ENCODE data around the gene SUMF1. TPM values are rescaled to one million over a fixed set of nuclear protein-coding genes. Genes with fewer than 3 reads are reported as not detected.

SUMF1 gene
- total and polyA plus RNA-seq, 4 donors = 11.6 to 50.0 (median 31.5) TPM

DNA sequence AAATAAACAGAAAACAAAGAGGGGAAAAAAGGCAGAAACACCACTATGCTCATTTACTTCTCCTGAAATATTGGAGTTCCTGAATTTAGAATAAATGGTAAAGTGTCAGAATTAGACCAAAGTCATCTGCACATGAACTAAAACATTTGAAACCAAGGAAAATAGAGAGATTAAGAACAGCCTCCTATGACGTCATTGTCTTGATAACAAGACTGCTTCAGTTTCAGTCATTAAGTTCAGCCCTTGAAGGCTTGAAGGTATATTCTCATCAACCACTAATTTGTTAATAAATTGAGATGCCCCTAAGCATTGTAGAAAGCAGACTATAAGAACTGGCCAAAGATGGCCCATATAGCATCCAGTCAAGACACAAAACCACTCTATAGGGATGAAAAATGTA is 2.5 kb downstream of the SUMF1 start:
- 80 to 94% methylated on average over 1 of the region's 1 CpG for WGBS, 2 donors
- peaks cover 0 to 9% (median 0%) of the 10 kb centered on the region in 5 donors for H3K4me1 ChIP-seq (ENCODE audit: control insufficient read depth in 5 of 5, insufficient read depth in 5 of 5, low read length in 5 of 5)

DNA sequence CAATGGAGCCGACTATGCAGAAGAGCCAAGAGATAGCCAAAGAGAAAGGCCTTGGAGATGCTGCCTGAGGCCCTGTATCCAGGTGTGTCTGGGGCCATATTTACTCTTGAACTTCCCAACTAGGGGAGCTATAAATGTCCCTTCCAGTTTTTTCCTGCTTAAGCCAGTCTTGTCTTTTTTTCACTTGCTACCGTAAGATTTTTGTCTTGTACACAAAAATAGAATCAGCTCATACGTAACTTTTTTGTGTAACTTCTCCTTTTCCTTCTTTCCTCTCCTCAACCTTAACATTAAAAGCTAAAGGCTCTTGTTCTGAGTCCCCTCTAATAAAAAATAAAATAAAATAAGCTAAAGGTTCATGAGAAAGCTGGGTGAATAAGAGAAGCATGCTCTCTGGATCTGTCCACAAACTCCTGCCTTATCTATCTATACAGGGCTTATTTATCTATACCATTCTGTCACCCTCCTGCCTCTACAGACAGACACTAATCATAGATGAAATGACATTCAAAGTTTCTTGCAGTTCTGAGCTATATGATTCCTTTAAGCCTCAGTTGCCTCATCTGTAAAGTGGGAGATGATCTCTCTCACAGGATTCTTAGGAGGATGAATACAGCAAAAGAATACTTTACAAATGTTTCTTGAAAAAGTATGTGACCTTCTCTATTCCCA is 4.6 kb downstream of the SUMF1 start:
- no peak overlapping the region for H3K9ac ChIP-seq (ENCODE audit: insufficient read depth in 1 of 2, low read length in 2 of 2)
- TF ChIP-seq, protein P1, sequence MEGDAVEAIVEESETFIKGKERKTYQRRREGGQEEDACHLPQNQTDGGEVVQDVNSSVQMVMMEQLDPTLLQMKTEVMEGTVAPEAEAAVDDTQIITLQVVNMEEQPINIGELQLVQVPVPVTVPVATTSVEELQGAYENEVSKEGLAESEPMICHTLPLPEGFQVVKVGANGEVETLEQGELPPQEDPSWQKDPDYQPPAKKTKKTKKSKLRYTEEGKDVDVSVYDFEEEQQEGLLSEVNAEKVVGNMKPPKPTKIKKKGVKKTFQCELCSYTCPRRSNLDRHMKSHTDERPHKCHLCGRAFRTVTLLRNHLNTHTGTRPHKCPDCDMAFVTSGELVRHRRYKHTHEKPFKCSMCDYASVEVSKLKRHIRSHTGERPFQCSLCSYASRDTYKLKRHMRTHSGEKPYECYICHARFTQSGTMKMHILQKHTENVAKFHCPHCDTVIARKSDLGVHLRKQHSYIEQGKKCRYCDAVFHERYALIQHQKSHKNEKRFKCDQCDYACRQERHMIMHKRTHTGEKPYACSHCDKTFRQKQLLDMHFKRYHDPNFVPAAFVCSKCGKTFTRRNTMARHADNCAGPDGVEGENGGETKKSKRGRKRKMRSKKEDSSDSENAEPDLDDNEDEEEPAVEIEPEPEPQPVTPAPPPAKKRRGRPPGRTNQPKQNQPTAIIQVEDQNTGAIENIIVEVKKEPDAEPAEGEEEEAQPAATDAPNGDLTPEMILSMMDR (IDR thresholded peaks at IDR 0.05; ENCODE audit: control extremely low read depth, extremely low read depth) = no peak
- H3K36me3 ChIP-seq (ENCODE audit: control insufficient read depth in 4 of 4, insufficient read depth in 4 of 4, low read length in 4 of 4) = no peaks in the 10 kb centered on the region
- H3K27ac ChIP-seq (ENCODE audit: low read depth in 1 of 2, low read length in 1 of 2) = no peak overlapping the region
- DNase-seq (no peak), ATAC-seq (ENCODE audit: insufficient read depth, low FRiP score) (no peak)
- WGBS, 2 donors = 53 to 83% methylated on average over 3 of the region's 3 CpGs
- H3K4me1 ChIP-seq (ENCODE audit: control insufficient read depth in 5 of 5, insufficient read depth in 5 of 5, low read length in 5 of 5) = peaks cover 0 to 9% (median 0%) of the 10 kb centered on the region in 5 donors
- H3K27me3 ChIP-seq (ENCODE audit: control insufficient read depth in 3 of 3, insufficient read depth in 3 of 3, low read length in 2 of 3) = no peaks in the 10 kb centered on the region
- H3K4me3 ChIP-seq = no peak overlapping the region
- H3K9me3 ChIP-seq (ENCODE audit: control insufficient read depth in 4 of 4, insufficient read depth in 3 of 4, low read length in 3 of 4) = no peaks in the 10 kb centered on the region

More for the DNA sequence above, 2.5 kb downstream of the SUMF1 start:
- H3K9me3 ChIP-seq (ENCODE audit: control insufficient read depth in 4 of 4, insufficient read depth in 3 of 4, low read length in 3 of 4) = no peaks in the 10 kb centered on the region
- no peak overlapping the region for H3K9ac ChIP-seq (ENCODE audit: insufficient read depth in 1 of 2, low read length in 2 of 2)
- DNase-seq (no peak), ATAC-seq (ENCODE audit: insufficient read depth, low FRiP score) (no peak)
- no peak overlapping the region for H3K4me3 ChIP-seq
- no peaks in the 10 kb centered on the region for H3K36me3 ChIP-seq (ENCODE audit: control insufficient read depth in 4 of 4, insufficient read depth in 4 of 4, low read length in 4 of 4)
- TF ChIP-seq, protein P1 (IDR thresholded peaks at IDR 0.05; ENCODE audit: control extremely low read depth, extremely low read depth) = no peak
- H3K27ac ChIP-seq (ENCODE audit: low read depth in 1 of 2, low read length in 1 of 2) = no peak overlapping the region
- H3K27me3 ChIP-seq (ENCODE audit: control insufficient read depth in 3 of 3, insufficient read depth in 3 of 3, low read length in 2 of 3) = no peaks in the 10 kb centered on the region

DNA sequence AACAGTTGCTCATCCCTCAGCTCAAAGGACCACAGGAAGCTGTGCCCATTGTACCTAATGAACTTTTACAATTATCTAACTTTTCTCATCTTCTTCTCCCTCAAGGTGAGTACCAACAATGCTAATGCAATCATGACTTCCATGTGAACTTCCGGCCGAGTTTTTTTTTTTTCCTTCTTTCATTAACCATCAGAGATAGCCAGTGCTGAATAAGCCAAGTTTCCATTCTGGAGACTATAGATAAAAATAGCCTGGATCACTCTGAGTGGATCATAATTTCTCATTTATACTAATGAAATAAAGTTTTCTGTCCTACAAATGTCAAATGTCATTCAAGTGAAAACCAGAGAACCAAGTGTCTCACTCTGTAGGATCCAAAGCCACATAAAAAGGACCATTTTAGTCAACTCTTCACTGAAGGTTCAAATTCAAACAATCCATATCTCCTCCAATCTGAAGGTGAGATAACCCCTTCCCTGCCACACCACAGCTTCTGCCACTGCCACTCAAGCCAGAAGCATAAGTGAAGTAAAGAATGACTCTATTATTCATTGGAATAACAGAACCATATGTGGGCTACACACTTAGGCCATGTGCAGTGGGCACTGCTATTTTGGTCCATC is 5.5 kb downstream of the SUMF1 start:
- no peak for DNase-seq
- no peak for ATAC-seq (ENCODE audit: insufficient read depth, low FRiP score)
- Histone ChIP-seq H3K27me3 (ENCODE audit: control insufficient read depth in 3 of 3, insufficient read depth in 3 of 3, low read length in 2 of 3) (no peaks in the 10 kb centered on the region), H3K9me3 (ENCODE audit: control insufficient read depth in 4 of 4, insufficient read depth in 3 of 4, low read length in 3 of 4) (no peaks in the 10 kb centered on the region), H3K36me3 (ENCODE audit: control insufficient read depth in 4 of 4, insufficient read depth in 4 of 4, low read length in 4 of 4) (no peaks in the 10 kb centered on the region), H3K27ac (ENCODE audit: low read depth in 1 of 2, low read length in 1 of 2) (no peak overlapping the region), H3K9ac (ENCODE audit: insufficient read depth in 1 of 2, low read length in 2 of 2) (no peak overlapping the region), H3K4me1 (ENCODE audit: control insufficient read depth in 5 of 5, insufficient read depth in 5 of 5, low read length in 5 of 5) (peaks cover 0 to 8% (median 0%) of the 10 kb centered on the region in 5 donors), H3K4me3 (no peak overlapping the region)
- TF ChIP-seq, protein P1 (IDR thresholded peaks at IDR 0.05; ENCODE audit: control extremely low read depth, extremely low read depth) = no peak
- WGBS, 2 donors = 84 to 93% methylated on average over 2 of the region's 2 CpGs

Measured in lung (tissue), 12 donors.